Upper lobe of left lung (tissue), 6 donors: ENCODE results near the gene GFAP. TPM values are rescaled to one million over a fixed set of nuclear protein-coding genes. Genes with fewer than 3 reads are reported as not detected.
A peak's percentile ranks its signal among the peaks of the same experiment; 100 is the strongest.
"Not testable (repeated sequence)": the region's sequence is repeated elsewhere in the genome, so short reads cannot be mapped to it uniquely, and the experiment has no call there.

Source experiments
- ATAC-seq, 2 donors: fragments of 200-7000 bp; cut with Tn5 transposase; one replicate each; pipeline ENCODE4 v1.9.1; 2022; ENCODE audit warnings: mild to moderate bottlenecking in 2 of 2, moderate library complexity in 2 of 2; ENCODE audit not compliant: low FRiP score in 2 of 2
- DNase-seq, 2 donors: peaks; one replicate each; pipeline ENCODE4 v3.0.0-alpha.2; 2019 to 2020
- H3K27ac ChIP-seq, 4 donors: fragments of 200-600 bp; sonication (generic); one replicate each; pipeline ENCODE4 v1.5.1; 2016 to 2019
- H3K27me3 ChIP-seq, 4 donors: fragments of 200-600 bp; sonication (generic); one replicate each; pipeline ENCODE4 v1.5.1; 2017 to 2019
- H3K36me3 ChIP-seq, 4 donors: fragments of 200-600 bp; sonication (generic); one replicate each; pipeline ENCODE4 v1.5.1; 2016 to 2019
- H3K4me1 ChIP-seq, 4 donors: fragments of 200-600 bp; sonication (generic); one replicate each; pipeline ENCODE4 v1.5.1; 2018 to 2019
- H3K4me3 ChIP-seq, 4 donors: fragments of 200-600 bp; sonication (generic); one replicate each; pipeline ENCODE4 v1.5.1; 2017 to 2019; ENCODE audit warnings: mild to moderate bottlenecking in 2 of 4, moderate library complexity in 1 of 4
- H3K9me3 ChIP-seq, 4 donors: fragments of 200-600 bp; sonication (generic); one replicate each; pipeline ENCODE4 v1.5.1; 2018 to 2019
- CTCF ChIP-seq, 6 experiments: fragments of 450-650 bp in 4 of 6; fragments of 200-600 bp in 2 of 6; sonication (generic) in 2 of 6; IDR thresholded peaks; one replicate each; pipeline ENCODE4 v1.5.1; 2016 to 2019; ENCODE audit warnings: antibody characterized with exemption in 6 of 6
- EP300 ChIP-seq, 4 donors: sonication (generic); formaldehyde crosslinking; IDR thresholded peaks; one replicate each; pipeline ENCODE4 v1.5.1; 2017; ENCODE audit warnings: antibody characterized with exemption in 4 of 4, control low read depth in 2 of 4
- POLR2A ChIP-seq, 4 donors: fragments of 450-650 bp; IDR thresholded peaks; one replicate each; pipeline ENCODE4 v1.5.1; 2016 to 2017; ENCODE audit warnings: antibody characterized with exemption in 4 of 4, mild to moderate bottlenecking in 2 of 4
- POLR2AphosphoS5 ChIP-seq, 2 donors: sonication (generic); formaldehyde crosslinking; IDR thresholded peaks; one replicate each; pipeline ENCODE4 v1.5.1; 2017; ENCODE audit warnings: antibody characterized with exemption in 2 of 2
- WGBS, 2 donors: methylation state at CpG; one replicate each; pipeline ENCODE4 v1.1.5; 2017 to 2018; 5-methylcytosine and 5-hydroxymethylcytosine counted together
- total RNA-seq, 6 donors: library from RNA; depleted of rRNA in 4 of 6; stranded (reverse); fragments of >200 nt in 4 of 6; gene quantifications; one replicate each; pipeline versions ENCODE4 v1.1.0 to v1.2.1, GENCODE V29; 2016 to 2021
- donor health status: DM: no; HTN: no; CAD: no; lungs with moderate emphysema.
- donor health status: DM: no; HTN: yes; CAD: no; lungs with severe emphysema.

Gene GFAP
- total RNA-seq, 6 donors from 2014 or later, result not detected

- DNase-seq (peak; percentile 93 to 95), ATAC-seq (peak; percentile 95 to 99)
- Histone ChIP-seq H3K4me3 (peak within 1 kb of the TSS; percentile 6 to 76 (median 57)), H3K27ac (peak within 1 kb of the TSS; percentile 27 to 80 (median 70)), H3K9me3 (no peaks in the 10 kb centered on the region), H3K27me3 (no peaks in the 10 kb centered on the region), H3K36me3 (no peaks in the 10 kb centered on the region), H3K4me1 (peaks cover 8 to 15% (median 14%) of the 10 kb centered on the region in 4 donors)
- TF ChIP-seq POLR2AphosphoS5 (IDR thresholded peaks at IDR 0.05) (peak; percentile 76 to 79), POLR2A (IDR thresholded peaks at IDR 0.05) (peak in 2 of 4 donors; percentile 32 to 77), CTCF (IDR thresholded peaks at IDR 0.05) (peak in 1 of 6 experiments; percentile 5), EP300 (IDR thresholded peaks at IDR 0.05) (no peak)
- 0 to 3% methylated on average over 16 to 28 of the region's 62 CpGs for WGBS, 2 donors
Measured at GRCh38 chr17:44947461-44948314, 32.4 kb upstream of the GFAP start, which contains the start of gene KIF18B. KIF18B (minus strand) TSS chr17:44947773; CDS start chr17:44936344, 11,429 bp downstream.

- 86 to 93% methylated on average over 10 of the region's 10 CpGs for WGBS, 2 donors
- H3K36me3 ChIP-seq, ATAC-seq, H3K27ac ChIP-seq, DNase-seq, H3K27me3 ChIP-seq, H3K9me3 ChIP-seq, H3K4me3 ChIP-seq: not testable (repeated sequence)
- peaks cover 8 to 15% (median 14%) of the 10 kb centered on the region in 4 donors for H3K4me1 ChIP-seq
Measured at GRCh38 chr17:44945652-44946051, 30.4 kb upstream of the GFAP start.

- no peak for ATAC-seq
- Histone ChIP-seq H3K27ac (no peak overlapping the region), H3K27me3 (no peaks in the 10 kb centered on the region), H3K4me3 (no peak overlapping the region), H3K36me3 (no peaks in the 10 kb centered on the region), H3K4me1 (peaks cover 5 to 9% (median 7%) of the 10 kb centered on the region in 4 donors), H3K9me3 (peaks cover 0 to 5% (median 0%) of the 10 kb centered on the region in 4 donors)
- 83 to 91% methylated on average over 4 of the region's 4 CpGs for WGBS, 2 donors
- no peak for TF ChIP-seq POLR2A (IDR thresholded peaks at IDR 0.05)
- TF ChIP-seq CTCF (IDR thresholded peaks at IDR 0.05), result no peak
- no peak for TF ChIP-seq POLR2AphosphoS5 (IDR thresholded peaks at IDR 0.05)
- no peak for TF ChIP-seq EP300 (IDR thresholded peaks at IDR 0.05)
- no peak for DNase-seq
Measured at GRCh38 chr17:44942456-44942855, 27.2 kb upstream of the GFAP start.

- Histone ChIP-seq H3K27me3 (no peaks in the 10 kb centered on the region), H3K4me3 (no peak overlapping the region), H3K36me3 (no peaks in the 10 kb centered on the region), H3K4me1 (peaks cover 0 to 3% (median 1%) of the 10 kb centered on the region in 4 donors), H3K9me3 (peaks cover 0 to 5% (median 0%) of the 10 kb centered on the region in 4 donors), H3K27ac (no peak overlapping the region)
- ATAC-seq, result no peak
- DNase-seq, result no peak
- no peak for TF ChIP-seq POLR2A (IDR thresholded peaks at IDR 0.05)
- no peak for TF ChIP-seq EP300 (IDR thresholded peaks at IDR 0.05)
- no peak for TF ChIP-seq CTCF (IDR thresholded peaks at IDR 0.05)
- no peak for TF ChIP-seq POLR2AphosphoS5 (IDR thresholded peaks at IDR 0.05)
- WGBS, 2 donors, result 79 to 90% methylated on average over 7 to 9 of the region's 9 CpGs
Measured at GRCh38 chr17:44941712-44942331, 26.5 kb upstream of the GFAP start.

GRCh38 chr17:44940768-44941167 is 25.5 kb upstream of the GFAP start:
- DNase-seq (no peak), ATAC-seq (no peak)
- H3K4me3 ChIP-seq, result no peak overlapping the region
- no peaks in the 10 kb centered on the region for H3K27me3 ChIP-seq
- no peak for TF ChIP-seq POLR2AphosphoS5 (IDR thresholded peaks at IDR 0.05)
- no peak for TF ChIP-seq EP300 (IDR thresholded peaks at IDR 0.05)
- TF ChIP-seq POLR2A (IDR thresholded peaks at IDR 0.05), result no peak
- TF ChIP-seq CTCF (IDR thresholded peaks at IDR 0.05), result no peak
- H3K27ac ChIP-seq, result no peak overlapping the region
- 81 to 82% methylated on average over 1 of the region's 1 CpG for WGBS, 2 donors
- no peaks in the 10 kb centered on the region for H3K36me3 ChIP-seq
- peaks cover 0 to 5% (median 0%) of the 10 kb centered on the region in 4 donors for H3K9me3 ChIP-seq
- no peaks in the 10 kb centered on the region for H3K4me1 ChIP-seq
